Glutamatergic neuron (in vitro differentiated cells): ENCODE results near the gene SULT1B1. TPM values are rescaled to one million over a fixed set of nuclear protein-coding genes. Genes with fewer than 3 reads are reported as not detected.

Experiments
- DNase-seq: peaks from one replicate; pipeline ENCODE4 v3.0.0; 2022
- H3K27ac Mint-ChIP-seq: one replicate; pipeline ENCODE4 v1.8.0; 2020; ENCODE audit warnings: mild to moderate bottlenecking, mixed read lengths, inconsistent platforms; ENCODE audit not compliant: unreplicated experiment
- H3K27me3 Mint-ChIP-seq: one replicate; pipeline ENCODE4 v1.8.0; 2020; ENCODE audit warnings: mild to moderate bottlenecking, moderate library complexity, mixed read lengths, inconsistent platforms; ENCODE audit not compliant: unreplicated experiment
- H3K36me3 Mint-ChIP-seq: one replicate; pipeline ENCODE4 v1.8.0; 2020; ENCODE audit warnings: mild to moderate bottlenecking, mixed read lengths, inconsistent platforms; ENCODE audit not compliant: unreplicated experiment
- H3K4me1 Mint-ChIP-seq: one replicate; pipeline ENCODE4 v1.8.0; 2020; ENCODE audit warnings: mild to moderate bottlenecking, low read depth, mixed read lengths, inconsistent platforms; ENCODE audit not compliant: unreplicated experiment
- H3K4me3 Mint-ChIP-seq: one replicate; pipeline ENCODE4 v1.8.0; 2020; ENCODE audit warnings: mild to moderate bottlenecking, mixed read lengths, inconsistent platforms; ENCODE audit not compliant: unreplicated experiment
- H3K9me3 Mint-ChIP-seq: one replicate; pipeline ENCODE4 v1.8.0; 2020; ENCODE audit warnings: mild to moderate bottlenecking, moderate library complexity, mixed read lengths, inconsistent platforms; ENCODE audit not compliant: unreplicated experiment
- CTCF ChIP-seq: fragments of 200-600 bp; sonication (generic); IDR thresholded peaks from one replicate; pipeline ENCODE4 v1.5.0; 2021; ENCODE audit not compliant: partially characterized antibody, unreplicated experiment
- total RNA-seq: library from RNA; stranded (reverse); fragmentation: NEBNext Ultra II Directional; extraction: Animal tissue kit (Norgen Biotek cat#: 25700); gene quantifications from one replicate; pipeline ENCODE4 v1.2.1, GENCODE V29; 2021; ENCODE audit not compliant: unreplicated experiment

Gene SULT1B1
- total RNA-seq, 1 donor from 2014 or later, result 0.10 TPM

- H3K4me1 Mint-ChIP-seq, result no peaks in the 10 kb centered on the region
- H3K9me3 Mint-ChIP-seq, result peaks cover 3% of the 10 kb centered on the region
- TF ChIP-seq CTCF, result no peak
- DNase-seq, result no peak
- no peak overlapping the region for H3K4me3 Mint-ChIP-seq
- peaks cover 2% of the 10 kb centered on the region for H3K27me3 Mint-ChIP-seq
- H3K36me3 Mint-ChIP-seq, result no peaks in the 10 kb centered on the region
- H3K27ac Mint-ChIP-seq, result no peak overlapping the region
Measured at GRCh38 chr4:69718396-69719271, 41.8 kb downstream of the SULT1B1 start.

- Mint-ChIP-seq H3K9me3 (no peaks in the 10 kb centered on the region), H3K36me3 (no peaks in the 10 kb centered on the region), H3K4me3 (no peak overlapping the region), H3K27ac (no peak overlapping the region), H3K27me3 (peaks cover 2% of the 10 kb centered on the region), H3K4me1 (no peaks in the 10 kb centered on the region)
- no peak for DNase-seq
- TF ChIP-seq CTCF, result no peak
Measured at GRCh38 chr4:69717778-69718177, 42.6 kb downstream of the SULT1B1 start.

GRCh38 chr4:69716654-69717053 is 43.8 kb downstream of the SULT1B1 start:
- no peak for DNase-seq
- no peaks in the 10 kb centered on the region for H3K9me3 Mint-ChIP-seq
- no peaks in the 10 kb centered on the region for H3K4me1 Mint-ChIP-seq
- no peak overlapping the region for H3K27ac Mint-ChIP-seq
- H3K27me3 Mint-ChIP-seq, result peaks cover 2% of the 10 kb centered on the region
- no peak overlapping the region for H3K4me3 Mint-ChIP-seq
- TF ChIP-seq CTCF, result no peak
- H3K36me3 Mint-ChIP-seq, result no peaks in the 10 kb centered on the region

GRCh38 chr4:69714086-69714485 is 46.3 kb downstream of the SULT1B1 start:
- H3K27me3 Mint-ChIP-seq, result peaks cover 2% of the 10 kb centered on the region
- no peak overlapping the region for H3K4me3 Mint-ChIP-seq
- H3K9me3 Mint-ChIP-seq, result no peaks in the 10 kb centered on the region
- no peaks in the 10 kb centered on the region for H3K36me3 Mint-ChIP-seq
- no peak for TF ChIP-seq CTCF
- H3K27ac Mint-ChIP-seq, result no peak overlapping the region
- no peaks in the 10 kb centered on the region for H3K4me1 Mint-ChIP-seq
- DNase-seq, result no peak

GRCh38 chr4:69713593-69713992 is 46.8 kb downstream of the SULT1B1 start:
- H3K27me3 Mint-ChIP-seq, result peaks cover 2% of the 10 kb centered on the region
- H3K4me1 Mint-ChIP-seq, result no peaks in the 10 kb centered on the region
- TF ChIP-seq CTCF, result no peak
- DNase-seq, result no peak
- H3K27ac Mint-ChIP-seq, result no peak overlapping the region
- no peaks in the 10 kb centered on the region for H3K36me3 Mint-ChIP-seq
- H3K9me3 Mint-ChIP-seq, result no peaks in the 10 kb centered on the region
- no peak overlapping the region for H3K4me3 Mint-ChIP-seq
